SK-N-SH (cell line): Measurements from ENCODE around the gene DOK6.

Source experiments
- CHD2 ChIP-seq: fragments of 150-350 bp; IDR thresholded peaks from 2 replicates; pipeline ENCODE4 v1.6.1; 2018; ENCODE audit warnings: low read length; ENCODE audit not compliant: partially characterized antibody
- CTCF ChIP-seq: fragments of 200-600 bp; sonication (generic); IDR thresholded peaks from 2 replicates; pipeline ENCODE4 v1.6.1; 2017; ENCODE audit warnings: antibody characterized with exemption, mild to moderate bottlenecking, moderate library complexity
- EP300 ChIP-seq, 2 experiments: IDR thresholded peaks; 2 replicates each; pipeline versions ENCODE4 v1.4.0 to v1.6.1; 2012; ENCODE audit warnings: borderline replicate concordance in 1 of 2, low read depth in 1 of 2, low read length in 1 of 2
- EZH2phosphoT487 ChIP-seq: fragments of 200-600 bp; sonication (generic); IDR thresholded peaks from 2 replicates; pipeline ENCODE4 v1.6.1; 2017; ENCODE audit warnings: low read depth, mixed run types, mild to moderate bottlenecking, antibody characterized with exemption, moderate library complexity, borderline replicate concordance
- MAX ChIP-seq: IDR thresholded peaks from 2 replicates; pipeline ENCODE4 v1.4.0; 2012; ENCODE audit warnings: low read depth
- NFIC ChIP-seq: IDR thresholded peaks from 2 replicates; pipeline ENCODE4 v1.4.0; 2012; ENCODE audit warnings: borderline replicate concordance
- RAD21 ChIP-seq: IDR thresholded peaks from 2 replicates; pipeline ENCODE4 v1.6.1; 2012; ENCODE audit warnings: mild to moderate bottlenecking, low read length
- REST ChIP-seq: IDR thresholded peaks from 2 replicates; pipeline ENCODE4 v1.6.1; 2012; ENCODE audit warnings: mild to moderate bottlenecking, low read depth, low read length, moderate library complexity
- RFX5 ChIP-seq: IDR thresholded peaks from 2 replicates; pipeline ENCODE4 v1.6.1; 2012; ENCODE audit warnings: mild to moderate bottlenecking, improper control_type of control experiment, low read length
- SIN3A ChIP-seq: IDR thresholded peaks from 2 replicates; pipeline ENCODE4 v1.6.1; 2012; ENCODE audit warnings: low read depth, mild to moderate bottlenecking, low read length, moderate library complexity, borderline replicate concordance
- TAF1 ChIP-seq: IDR thresholded peaks from 2 replicates; pipeline ENCODE4 v1.6.1; 2012; ENCODE audit warnings: low read depth, mild to moderate bottlenecking, low read length, moderate library complexity, borderline replicate concordance
- TEAD4 ChIP-seq: IDR thresholded peaks from 2 replicates; pipeline ENCODE4 v1.4.0; 2012; ENCODE audit warnings: mild to moderate bottlenecking, borderline replicate concordance; ENCODE audit not compliant: insufficient read depth
- USF1 ChIP-seq: IDR thresholded peaks from 2 replicates; pipeline ENCODE4 v1.4.0; 2012; ENCODE audit warnings: low read depth, borderline replicate concordance

GRCh38 chr18:69557282-69557681, 156.6 kb downstream of the DOK6 start:
- TF ChIP-seq CTCF = no peak
- TF ChIP-seq RFX5 = no peak
- TF ChIP-seq USF1 = no peak
- TF ChIP-seq CHD2 = no peak
- TF ChIP-seq EZH2phosphoT487 = no peak
- no peak for TF ChIP-seq REST
- TF ChIP-seq EP300 (IDR thresholded peaks at IDR 0.05; ENCODE audit: borderline replicate concordance in 1 of 2, low read depth in 1 of 2, low read length in 1 of 2) = no peak
- no peak for TF ChIP-seq RAD21
- TF ChIP-seq SIN3A = no peak
- TF ChIP-seq TEAD4 = no peak
- no peak for TF ChIP-seq NFIC
- no peak for TF ChIP-seq TAF1
- TF ChIP-seq MAX = no peak
